SU-DHL-6 (cell line): ENCODE results near the gene MRTFB.

Source experiments
- H2AFZ ChIP-seq: fragments of 200-600 bp; sonication (generic); 2 replicates; pipeline ENCODE4 v1.6.1; 2014; ENCODE audit warnings: low read depth, mild to moderate bottlenecking, moderate library complexity, mixed read lengths, antibody characterized with exemption, low read length; ENCODE audit not compliant: severe bottlenecking
- H3F3A ChIP-seq: fragments of 200-600 bp; shearing (Covaris generic); 2 replicates; pipeline ENCODE4 v1.6.0; 2016; ENCODE audit warnings: antibody characterized with exemption, mild to moderate bottlenecking; ENCODE audit not compliant: insufficient read depth
- H3K27ac ChIP-seq: fragments of 200-600 bp; sonication (generic); 2 replicates; pipeline ENCODE4 v1.5.1; 2016; ENCODE audit warnings: low read depth, mild to moderate bottlenecking, low read length, moderate library complexity, mixed read lengths
- H3K27me3 ChIP-seq: fragments of 200-600 bp; sonication (generic), shearing (Covaris generic); 2 replicates; pipeline ENCODE4 v1.6.0; 2014; ENCODE audit warnings: mild to moderate bottlenecking, low read length
- H3K36me3 ChIP-seq: fragments of 200-600 bp; sonication (generic); 2 replicates; pipeline ENCODE4 v1.6.1; 2014; ENCODE audit warnings: mild to moderate bottlenecking, low read length, mixed read lengths
- H3K4me2 ChIP-seq: fragments of 300-600, 200-600 bp; shearing (Covaris generic), sonication (generic); 2 replicates; pipeline ENCODE4 v1.6.0; 2014; ENCODE audit warnings: low read length, low read depth, mild to moderate bottlenecking; ENCODE audit not compliant: poor library complexity, severe bottlenecking
- H3K4me3 ChIP-seq: fragments of 200-600 bp; sonication (generic); 2 replicates; pipeline ENCODE4 v1.5.1; 2014; ENCODE audit warnings: antibody characterized with exemption, low read length, mild to moderate bottlenecking, mixed read lengths; ENCODE audit not compliant: insufficient read depth, poor library complexity, severe bottlenecking
- H3K79me2 ChIP-seq: fragments of 200-600 bp; sonication (generic); 2 replicates; pipeline ENCODE4 v1.6.1; 2014; ENCODE audit warnings: mild to moderate bottlenecking, low read length, moderate library complexity; ENCODE audit not compliant: insufficient read depth
- H3K9ac ChIP-seq: fragments of 200-600 bp; sonication (generic); 2 replicates; pipeline ENCODE4 v1.7.0; 2014; ENCODE audit warnings: mild to moderate bottlenecking, low read length
- H3K9me2 ChIP-seq: fragments of 200-600 bp; sonication (generic); replicated peaks from 2 replicates; pipeline ENCODE4 v1.6.1; 2014; ENCODE audit warnings: low read length; ENCODE audit not compliant: insufficient read depth
- H3K9me3 ChIP-seq: fragments of 200-600 bp; sonication (generic); 2 replicates; pipeline ENCODE4 v1.6.1; 2014; ENCODE audit warnings: low read length, mixed read lengths; ENCODE audit not compliant: insufficient read depth
- H4K20me1 ChIP-seq: fragments of 200-600 bp; sonication (generic); 2 replicates; pipeline ENCODE4 v1.6.1; 2014; ENCODE audit warnings: low read depth, mild to moderate bottlenecking, antibody characterized with exemption, low read length, moderate library complexity, mixed read lengths
- CTCF ChIP-seq: fragments of 200-600 bp; sonication (generic); IDR thresholded peaks from one replicate; pipeline ENCODE4 v1.5.1; 2017; ENCODE audit warnings: antibody characterized with exemption, mild to moderate bottlenecking, low read length, moderate library complexity; ENCODE audit not compliant: insufficient read depth, poor library complexity, severe bottlenecking
- EZH2phosphoT487 ChIP-seq: fragments of 200-600 bp; sonication (generic), shearing (Covaris generic); conservative IDR thresholded peaks from 2 replicates; pipeline ENCODE4 v1.6.1; 2018; ENCODE audit warnings: mild to moderate bottlenecking, antibody characterized with exemption, low read length, moderate library complexity, mixed read lengths

MRTFB gene

GRCh38 chr16:14050291-14051027 lies 20.7 kb upstream of the MRTFB start:
- no peaks in the 10 kb centered on the region for H3K79me2 ChIP-seq
- no peak overlapping the region for H2AFZ ChIP-seq
- H3K9me3 ChIP-seq, result no peaks in the 10 kb centered on the region
- TF ChIP-seq CTCF (no peak), EZH2phosphoT487 (no peak)
- H3K4me3 ChIP-seq, result no peak overlapping the region
- no peak overlapping the region for H3K4me2 ChIP-seq
- no peaks in the 10 kb centered on the region for H4K20me1 ChIP-seq
- H3K27me3 ChIP-seq, result no peaks in the 10 kb centered on the region
- H3K9me2 ChIP-seq, result no peaks in the 10 kb centered on the region
- H3K36me3 ChIP-seq, result no peaks in the 10 kb centered on the region
- no peak overlapping the region for H3K9ac ChIP-seq
- no peaks in the 10 kb centered on the region for H3F3A ChIP-seq
- H3K27ac ChIP-seq, result no peak overlapping the region

GRCh38 chr16:14051103-14051729 lies 19.9 kb upstream of the MRTFB start:
- H3K9me3 ChIP-seq, result no peaks in the 10 kb centered on the region
- H2AFZ ChIP-seq, result no peak overlapping the region
- no peaks in the 10 kb centered on the region for H3K79me2 ChIP-seq
- no peaks in the 10 kb centered on the region for H3K36me3 ChIP-seq
- H4K20me1 ChIP-seq, result no peaks in the 10 kb centered on the region
- no peak overlapping the region for H3K9ac ChIP-seq
- no peak overlapping the region for H3K27ac ChIP-seq
- no peaks in the 10 kb centered on the region for H3F3A ChIP-seq
- no peak overlapping the region for H3K4me2 ChIP-seq
- H3K4me3 ChIP-seq, result no peak overlapping the region
- H3K9me2 ChIP-seq, result no peaks in the 10 kb centered on the region
- TF ChIP-seq CTCF (no peak), EZH2phosphoT487 (no peak)
- no peaks in the 10 kb centered on the region for H3K27me3 ChIP-seq

DNA sequence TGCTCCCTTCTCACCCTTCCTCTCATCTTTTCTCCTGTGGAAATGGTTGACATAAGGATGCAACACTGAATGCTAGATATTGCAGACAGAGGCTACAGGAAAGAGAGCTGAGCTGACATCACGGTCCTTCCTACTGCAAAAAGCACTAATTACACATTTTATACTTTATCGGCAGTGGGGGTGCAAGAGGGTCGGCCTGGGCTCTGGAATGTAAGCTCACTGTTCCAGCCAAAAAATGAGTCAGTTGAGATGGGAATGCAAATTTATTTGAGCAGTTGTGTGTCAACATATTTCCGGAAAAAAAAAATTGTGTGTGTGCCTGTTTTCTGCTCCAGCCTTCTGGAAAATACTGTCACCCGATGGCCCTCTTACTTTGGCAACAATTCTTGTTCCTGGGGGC lies 14.1 kb upstream of the MRTFB start:
- Histone ChIP-seq H3K27ac (no peak overlapping the region), H3K79me2 (no peaks in the 10 kb centered on the region), H3K4me2 (no peak overlapping the region), H4K20me1 (no peaks in the 10 kb centered on the region), H3K9me3 (no peaks in the 10 kb centered on the region), H3K9ac (no peak overlapping the region), H3K27me3 (no peaks in the 10 kb centered on the region), H2AFZ (no peak overlapping the region), H3K4me3 (no peak overlapping the region), H3F3A (no peaks in the 10 kb centered on the region), H3K9me2 (no peaks in the 10 kb centered on the region), H3K36me3 (no peaks in the 10 kb centered on the region)
- TF ChIP-seq EZH2phosphoT487 (no peak), CTCF (no peak)
